Erythroblast (primary cell): ENCODE measurements around the gene EPB41L1.

Source experiments
- GATA1 ChIP-seq: IDR thresholded peaks from 2 replicates; pipeline ENCODE4 v1.6.1; 2011; ENCODE audit warnings: low read depth, mild to moderate bottlenecking, control low read depth, low read length, moderate library complexity
- POLR2A ChIP-seq: IDR thresholded peaks from 2 replicates; pipeline ENCODE4 v1.6.1; 2011; ENCODE audit warnings: mild to moderate bottlenecking, low read length

GRCh38 chr20:36155991-36156390 lies 1.5 kb downstream of the EPB41L1 start:
- TF ChIP-seq POLR2A (no peak), GATA1 (no peak)
